HG03039 (cell line): ENCODE data around the gene KLK12.
"Not testable (repeated sequence)": the region's sequence is repeated elsewhere in the genome, so short reads cannot be mapped to it uniquely, and the experiment has no call there.

Experiments used
- ATAC-seq: cut with Tn5 transposase; IDR thresholded peaks from one replicate; pipeline ENCODE4 v1.9.1; 2021; ENCODE audit warnings: mild to moderate bottlenecking, moderate library complexity; ENCODE audit not compliant: unreplicated experiment

Gene KLK12

GRCh38 chr19:51016798-51017683, 17.8 kb downstream of the KLK12 start:
- no peak for ATAC-seq

- ATAC-seq = no peak
These were observed 19.0 kb downstream of the KLK12 start for GRCh38 chr19:51015691-51016267.

DNA sequence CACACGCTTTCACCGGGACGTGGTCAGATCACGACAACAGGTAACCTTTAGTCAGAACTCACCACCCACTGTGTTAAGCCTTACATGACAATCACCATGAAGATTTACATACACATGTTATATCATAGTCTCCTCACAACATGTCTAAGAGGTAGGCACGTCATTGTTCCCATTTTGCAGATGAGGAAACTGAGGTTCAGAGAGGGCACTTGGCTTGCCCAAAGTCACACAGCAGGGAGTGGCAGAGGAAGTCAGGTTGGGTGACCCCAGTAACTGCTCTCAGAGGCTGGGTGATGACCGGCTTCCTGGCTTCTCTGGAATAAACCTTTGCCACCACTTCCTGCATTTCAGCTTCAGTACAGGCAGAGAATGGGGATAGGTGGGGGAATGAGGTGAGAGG, 20.6 kb downstream of the KLK12 start:
- no peak for ATAC-seq

GRCh38 chr19:51012661-51013190, 22.1 kb downstream of the KLK12 start:
- ATAC-seq = no peak

DNA sequence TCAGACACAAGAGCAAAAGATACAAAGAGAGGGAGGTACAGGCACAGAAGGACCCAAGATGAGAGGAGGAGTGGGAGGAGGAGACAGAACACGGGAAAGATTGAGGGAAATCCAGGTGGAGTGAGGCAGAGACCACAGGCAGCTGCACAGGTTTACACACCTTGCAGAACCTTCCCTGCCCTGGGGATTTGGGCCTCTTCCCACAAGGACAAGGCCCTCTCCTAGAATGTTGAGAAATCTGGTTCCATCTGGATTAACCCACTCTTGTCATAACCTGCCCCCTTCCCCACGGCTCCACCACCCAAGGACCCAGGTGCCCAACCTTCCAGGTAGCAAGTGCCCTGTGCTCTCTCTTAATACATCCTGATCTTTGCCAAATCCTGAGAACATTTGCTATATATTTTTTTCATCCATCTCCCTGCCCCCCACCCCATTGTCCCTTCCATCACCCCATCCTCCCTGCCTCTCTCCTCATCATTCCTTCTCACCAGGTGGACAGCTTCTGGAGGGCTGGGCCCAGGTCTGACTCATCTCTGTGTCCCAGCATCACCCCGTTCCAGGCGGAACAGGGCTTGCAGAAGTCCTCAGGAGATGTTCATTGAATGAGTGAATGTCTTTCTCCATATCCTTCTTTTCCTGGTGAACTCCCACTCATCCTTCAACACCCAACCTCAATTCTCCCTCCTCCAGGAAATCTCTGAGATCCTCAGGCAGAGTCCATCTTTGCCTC, 24.6 kb downstream of the KLK12 start:
- ATAC-seq = no peak

- ATAC-seq = no peak
These were observed 25.5 kb downstream of the KLK12 start for GRCh38 chr19:51009061-51009891.

GRCh38 chr19:51007488-51007887, 27.3 kb downstream of the KLK12 start:
- ATAC-seq = no peak

GRCh38 chr19:51006406-51006805, 28.4 kb downstream of the KLK12 start:
- ATAC-seq = no peak

- no peak for ATAC-seq
These were observed 29.6 kb downstream of the KLK12 start for GRCh38 chr19:51005248-51005647.

GRCh38 chr19:51003316-51003715, 31.5 kb downstream of the KLK12 start:
- no peak for ATAC-seq

GRCh38 chr19:51002542-51003311, 32.1 kb downstream of the KLK12 start:
- ATAC-seq = no peak

DNA sequence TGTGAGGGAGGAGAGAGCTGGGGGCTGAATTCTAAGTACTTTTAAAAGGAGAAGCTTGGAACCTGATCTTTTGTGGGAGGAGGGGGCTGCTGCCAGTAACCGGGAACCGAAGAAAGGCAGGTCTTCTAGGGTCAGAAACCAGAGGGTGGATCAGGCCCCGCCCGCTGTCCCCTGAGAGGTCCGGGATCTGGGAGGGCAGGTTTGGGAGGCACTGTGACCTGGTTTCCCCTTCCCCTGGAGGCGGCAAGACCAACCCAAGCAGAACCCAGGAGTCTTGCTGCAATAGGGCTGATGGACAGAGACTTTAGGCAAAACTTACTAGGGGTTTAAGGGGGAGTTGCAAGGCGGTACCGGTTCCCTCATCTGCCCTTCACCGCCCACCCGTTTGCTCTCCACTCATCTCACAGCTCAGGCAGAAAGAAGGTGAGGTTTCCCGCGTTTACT, 32.7 kb downstream of the KLK12 start:
- no peak for ATAC-seq

DNA sequence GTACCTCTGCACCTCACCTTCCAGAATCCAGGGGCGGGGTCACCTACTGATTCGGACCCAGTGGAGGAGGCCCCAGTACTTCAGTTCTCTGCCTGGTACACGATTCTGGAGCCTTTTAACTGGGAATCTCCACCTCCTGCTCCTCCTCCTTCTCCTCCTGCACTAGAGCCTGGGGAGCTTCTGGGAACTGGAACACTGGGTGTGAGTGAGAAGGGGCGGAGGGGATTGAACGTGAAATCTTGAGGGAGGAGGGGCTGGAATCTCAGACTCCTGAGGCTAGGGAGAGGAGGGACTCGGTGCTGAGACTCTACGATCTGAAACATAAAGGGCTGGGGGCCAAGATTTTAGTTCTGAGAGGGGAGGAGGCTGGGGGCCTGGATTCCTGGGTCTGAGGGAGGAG, 33.3 kb downstream of the KLK12 start, which contains the start of gene KLK8:
KLK8 (minus strand) TSS at position 90 of the 400 bp plus-strand sequence. CDS start 437 bp downstream, outside the sequence.
- no peak for ATAC-seq

DNA sequence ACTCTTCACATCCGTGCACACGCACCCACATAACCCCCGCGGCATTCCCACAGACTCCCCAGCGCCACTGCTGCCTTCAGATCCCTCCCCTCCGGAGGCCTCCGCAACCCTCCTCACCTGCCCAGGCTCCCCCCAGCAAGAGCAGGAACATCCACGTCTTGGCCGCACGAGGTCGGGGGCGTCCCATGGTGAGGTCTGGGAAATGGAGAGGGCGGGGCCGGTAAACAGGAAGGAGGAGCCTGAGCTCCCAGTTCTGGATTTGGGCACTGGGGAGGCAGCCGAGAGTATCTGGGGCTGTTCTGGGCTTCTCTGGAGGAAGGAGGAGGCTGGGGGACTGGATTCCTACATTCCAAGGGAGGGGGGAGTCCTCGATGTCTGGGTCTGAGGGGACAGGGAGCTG, 33.8 kb downstream of the KLK12 start:
- no peak for ATAC-seq

DNA sequence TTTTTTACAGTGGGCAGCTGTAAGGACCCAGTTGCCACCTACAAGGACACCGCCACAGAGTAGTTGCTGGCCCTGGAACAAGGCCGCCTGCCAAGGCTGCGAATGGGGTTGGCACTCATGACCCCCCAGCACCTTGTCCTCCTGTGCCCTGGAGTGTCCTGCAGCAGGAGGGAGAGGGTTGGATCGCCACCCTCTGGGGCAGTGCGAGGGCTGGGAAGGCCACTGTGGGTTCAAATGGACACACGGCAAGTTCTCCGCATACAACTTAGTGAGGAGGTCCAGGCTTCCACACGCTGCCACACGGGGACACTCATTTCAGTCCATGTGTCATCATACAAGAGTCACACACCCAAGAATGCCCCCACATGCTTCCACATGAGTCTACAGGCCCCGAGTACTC, 34.4 kb downstream of the KLK12 start:
- no peak for ATAC-seq

DNA sequence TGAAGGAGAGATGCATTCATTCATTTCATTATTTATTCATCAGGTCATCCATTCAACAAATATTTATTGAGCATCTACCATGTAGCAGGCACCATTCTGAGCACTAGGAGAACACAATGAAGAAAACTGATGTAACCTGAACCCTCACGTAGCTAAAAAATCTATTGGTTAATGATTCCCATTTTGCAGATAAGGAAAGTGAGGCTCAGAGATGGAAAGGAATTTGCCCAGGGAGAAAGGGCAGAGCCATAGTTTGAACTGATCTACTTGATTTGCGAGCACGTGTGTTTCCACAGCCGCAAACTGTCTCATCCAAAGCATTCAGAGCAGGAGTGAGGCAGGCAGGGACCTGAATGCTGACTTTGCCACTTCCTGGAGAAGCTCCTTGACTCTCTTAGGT, 36.1 kb downstream of the KLK12 start:
- no peak for ATAC-seq

DNA sequence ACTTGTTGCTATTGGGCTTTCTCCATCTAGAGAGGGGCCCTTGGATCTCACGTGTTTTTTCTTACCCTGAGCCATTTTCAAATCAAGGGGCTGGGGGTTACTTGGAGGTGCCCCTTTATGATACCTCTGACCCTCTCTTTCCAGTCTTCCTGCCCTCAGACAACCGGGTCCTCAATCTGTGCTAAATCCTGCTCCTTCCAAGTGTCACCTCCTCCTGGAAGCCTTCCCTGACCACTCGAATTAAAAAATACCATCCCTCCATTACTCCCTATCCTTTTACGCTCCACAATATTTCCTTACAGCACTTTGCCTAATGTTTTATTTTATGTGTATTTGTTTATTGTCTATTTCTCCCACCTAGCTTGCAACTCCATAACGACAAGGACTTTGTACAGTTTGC, 36.7 kb downstream of the KLK12 start:
- no peak for ATAC-seq

DNA sequence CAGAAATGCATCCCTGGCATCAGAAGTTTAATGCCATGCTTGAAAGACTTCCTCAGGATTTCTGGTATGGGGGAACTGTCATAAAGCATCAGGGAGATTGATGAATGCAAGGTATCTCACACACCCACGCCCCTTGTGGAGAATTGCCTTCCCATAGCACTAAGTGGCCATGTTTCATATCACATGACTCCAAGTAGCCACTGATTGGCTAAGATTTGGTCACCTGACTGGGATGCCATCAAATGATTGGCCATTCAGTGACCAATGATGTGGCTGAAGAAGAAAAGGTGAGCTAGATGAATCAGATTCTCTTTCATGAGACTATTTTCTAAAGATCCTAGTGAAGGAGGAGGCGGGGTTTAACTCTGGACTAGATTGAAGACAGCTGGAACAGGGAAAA, 40.7 kb downstream of the KLK12 start:
- ATAC-seq = no peak

GRCh38 chr19:50992666-50993035, 42.2 kb downstream of the KLK12 start:
- no peak for ATAC-seq

DNA sequence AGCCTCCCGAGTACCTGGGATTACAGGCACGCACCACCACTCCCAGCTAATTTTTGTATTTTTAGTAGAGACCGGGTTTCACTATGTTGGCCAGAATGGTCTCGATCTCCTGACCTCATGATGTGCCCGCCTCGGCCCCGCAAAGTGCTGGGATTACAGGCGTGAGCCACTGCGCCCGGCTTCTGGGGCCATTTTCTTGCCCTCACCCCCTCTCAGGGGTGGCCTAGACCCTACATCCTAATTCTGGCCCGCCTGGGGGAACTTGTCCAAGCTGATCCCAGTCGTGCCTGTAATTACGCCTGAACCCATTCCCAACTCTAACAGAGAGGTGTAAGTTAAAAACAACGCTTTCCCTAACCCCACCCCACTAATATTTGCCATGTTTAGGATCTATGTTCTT, 50.4 kb downstream of the KLK12 start:
- not testable (repeated sequence) for ATAC-seq
